Peyer's patch (tissue), 4 donors: Measurements from ENCODE around the gene HK3.

Experiments
- CTCF ChIP-seq, 6 experiments: fragments of 450-650 bp in 4 of 6; fragments of 200-600 bp in 2 of 6; sonication (generic) in 1 of 6; IDR thresholded peaks; one replicate each; pipeline ENCODE4 v1.5.1; 2017 to 2019; ENCODE audit warnings: antibody characterized with exemption in 6 of 6, mild to moderate bottlenecking in 3 of 6, moderate library complexity in 1 of 6
- POLR2A ChIP-seq, 2 donors: fragments of 450-650 bp; IDR thresholded peaks; one replicate each; pipeline ENCODE4 v1.5.1; 2017; ENCODE audit warnings: antibody characterized with exemption in 2 of 2, mild to moderate bottlenecking in 2 of 2, moderate library complexity in 2 of 2

- TF ChIP-seq CTCF (IDR thresholded peaks at IDR 0.05): no peak
- no peak for TF ChIP-seq POLR2A (IDR thresholded peaks at IDR 0.05)
Measured at GRCh38 chr5:176904276-176904675, 5.1 kb upstream of the HK3 start.
